Ovary (tissue), 3 donors: ENCODE measurements around the gene RBM23.

Source experiments
- CTCF ChIP-seq, 3 donors: fragments of 450-650 bp in 2 of 3; fragments of 200-600 bp in 1 of 3; IDR thresholded peaks; one replicate each; pipeline versions ENCODE4 v1.5.1 to v1.8.0; 2016 to 2022; ENCODE audit warnings: antibody characterized with exemption in 3 of 3, mild to moderate bottlenecking in 1 of 3
- EP300 ChIP-seq: sonication (generic); formaldehyde crosslinking; IDR thresholded peaks from one replicate; pipeline ENCODE4 v1.6.1; 2017; ENCODE audit warnings: antibody characterized with exemption
- POLR2A ChIP-seq: fragments of 450-650 bp; IDR thresholded peaks from one replicate; pipeline ENCODE4 v1.6.1; 2017; ENCODE audit warnings: antibody characterized with exemption, mild to moderate bottlenecking, moderate library complexity
- donor health status: DM: no; HTN: no; CAD: no.

- TF ChIP-seq CTCF (IDR thresholded peaks at IDR 0.05) (no peak), POLR2A (no peak), EP300 (no peak)
Measured at GRCh38 chr14:22926316-22926715, 7.4 kb upstream of the RBM23 start.
